Uterus (tissue), 4 donors: ENCODE data around the gene RBBP8NL. TPM values are rescaled to one million over a fixed set of nuclear protein-coding genes. Genes with fewer than 3 reads are reported as not detected.

ENCODE experiments used
- DNase-seq, 2 donors: peaks; one replicate each; pipeline ENCODE4 v3.0.0-alpha.2; 2019 to 2020
- H3K27ac ChIP-seq, 2 donors: fragments of 200-600 bp; sonication (generic); 1 replicate in 1 of 2; 2 replicates in 1 of 2; pipeline ENCODE4 v1.5.1; 2016 to 2018
- H3K27me3 ChIP-seq, 2 donors: fragments of 200-600 bp; sonication (generic); one replicate each; pipeline ENCODE4 v1.5.1; 2018 to 2019; ENCODE audit warnings: control low read depth in 1 of 2
- H3K36me3 ChIP-seq, 2 donors: fragments of 200-600 bp; sonication (generic); one replicate each; pipeline ENCODE4 v1.5.1; 2019; ENCODE audit warnings: control low read depth in 1 of 2
- H3K4me1 ChIP-seq, 2 donors: fragments of 200-600 bp; sonication (generic); one replicate each; pipeline ENCODE4 v1.5.1; 2018 to 2019; ENCODE audit warnings: control low read depth in 1 of 2
- H3K4me3 ChIP-seq, 2 donors: fragments of 200-600 bp; sonication (generic); 1 replicate in 1 of 2; 2 replicates in 1 of 2; pipeline ENCODE4 v1.5.1; 2018 to 2019; ENCODE audit warnings: mild to moderate bottlenecking in 1 of 2
- H3K9me3 ChIP-seq, 2 donors: fragments of 200-600 bp; sonication (generic); one replicate each; pipeline ENCODE4 v1.5.1; 2019; ENCODE audit warnings: control low read depth in 1 of 2
- POLR2A ChIP-seq, 2 donors: fragments of 450-650 bp; IDR thresholded peaks; one replicate each; pipeline ENCODE4 v1.6.1; 2016; ENCODE audit warnings: antibody characterized with exemption in 2 of 2, mild to moderate bottlenecking in 1 of 2, moderate library complexity in 1 of 2
- intact Hi-C: fragments of 100-400 bp; cut with DNase I; formaldehyde crosslinking; loops from one replicate; pipeline ENCODE4 v1.15.1; 2023; ENCODE audit warnings: low total_unique reads
- total RNA-seq, 4 donors: library from RNA; depleted of rRNA in 3 of 4; stranded (reverse); fragments of >200 nt in 3 of 4; gene quantifications; one replicate each; pipeline versions ENCODE4 v1.1.0 to v1.2.4, GENCODE V29; 2014 to 2023
- TF ChIP-seq, protein P1 (sequence below), 4 experiments: fragments of 200-600 bp in 2 of 4; fragments of 450-650 bp in 2 of 4; sonication (generic) in 2 of 4; IDR thresholded peaks; one replicate each; pipeline ENCODE4 v1.5.1; 2016 to 2019; ENCODE audit warnings: antibody characterized with exemption in 4 of 4, mild to moderate bottlenecking in 2 of 4, moderate library complexity in 1 of 4
- donor health status: DM: yes; HTN: yes; CAD: no.

Gene RBBP8NL
- total RNA-seq, 4 donors from 2014 or later = 0.35 TPM; not detected in 3

DNA sequence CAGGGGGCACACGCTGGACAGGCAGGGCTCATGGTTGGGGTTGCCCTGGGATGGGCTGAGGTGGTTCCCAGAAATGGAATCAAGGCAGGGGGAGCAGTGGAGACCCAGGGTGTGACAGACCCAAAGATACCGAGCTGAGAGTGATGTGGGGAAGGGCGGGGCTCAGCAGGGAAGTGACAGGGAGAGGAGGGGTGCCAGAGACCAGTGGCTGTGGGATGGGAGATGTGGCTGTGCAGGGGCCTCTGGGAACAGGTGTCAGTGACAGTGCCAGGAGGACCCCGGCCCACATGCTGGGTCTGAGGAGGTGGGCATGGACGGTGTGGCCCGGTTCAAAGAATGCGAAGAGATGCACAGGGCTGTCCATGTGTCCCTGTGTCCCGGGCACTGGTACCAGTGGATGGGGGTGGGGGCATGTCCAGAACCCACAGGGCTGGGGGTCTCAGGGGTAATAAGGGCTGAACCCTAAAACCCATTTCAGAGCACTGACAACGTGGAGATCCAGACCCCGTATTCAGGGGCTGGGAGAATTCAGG, 21.3 kb downstream of the RBBP8NL start:
- Histone ChIP-seq H3K4me3 (peak overlapping the region; percentile 45 to 65), H3K9me3 (no peaks in the 10 kb centered on the region), H3K27ac (peak overlapping the region in 1 of 2 donors; percentile 73), H3K4me1 (peaks cover 0 to 28% of the 10 kb centered on the region in 2 donors), H3K36me3 (no peaks in the 10 kb centered on the region), H3K27me3 (no peaks in the 10 kb centered on the region)
- no peak for DNase-seq
- intact Hi-C loops = loop anchor here (10.0 kb wide), 1 partner anchor 399 kb away; the partner anchor contains the start of gene OGFR
- TF ChIP-seq POLR2A (IDR thresholded peaks at IDR 0.05) = no peak
- TF ChIP-seq, protein P1, sequence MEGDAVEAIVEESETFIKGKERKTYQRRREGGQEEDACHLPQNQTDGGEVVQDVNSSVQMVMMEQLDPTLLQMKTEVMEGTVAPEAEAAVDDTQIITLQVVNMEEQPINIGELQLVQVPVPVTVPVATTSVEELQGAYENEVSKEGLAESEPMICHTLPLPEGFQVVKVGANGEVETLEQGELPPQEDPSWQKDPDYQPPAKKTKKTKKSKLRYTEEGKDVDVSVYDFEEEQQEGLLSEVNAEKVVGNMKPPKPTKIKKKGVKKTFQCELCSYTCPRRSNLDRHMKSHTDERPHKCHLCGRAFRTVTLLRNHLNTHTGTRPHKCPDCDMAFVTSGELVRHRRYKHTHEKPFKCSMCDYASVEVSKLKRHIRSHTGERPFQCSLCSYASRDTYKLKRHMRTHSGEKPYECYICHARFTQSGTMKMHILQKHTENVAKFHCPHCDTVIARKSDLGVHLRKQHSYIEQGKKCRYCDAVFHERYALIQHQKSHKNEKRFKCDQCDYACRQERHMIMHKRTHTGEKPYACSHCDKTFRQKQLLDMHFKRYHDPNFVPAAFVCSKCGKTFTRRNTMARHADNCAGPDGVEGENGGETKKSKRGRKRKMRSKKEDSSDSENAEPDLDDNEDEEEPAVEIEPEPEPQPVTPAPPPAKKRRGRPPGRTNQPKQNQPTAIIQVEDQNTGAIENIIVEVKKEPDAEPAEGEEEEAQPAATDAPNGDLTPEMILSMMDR (IDR thresholded peaks at IDR 0.05) = no peak

DNA sequence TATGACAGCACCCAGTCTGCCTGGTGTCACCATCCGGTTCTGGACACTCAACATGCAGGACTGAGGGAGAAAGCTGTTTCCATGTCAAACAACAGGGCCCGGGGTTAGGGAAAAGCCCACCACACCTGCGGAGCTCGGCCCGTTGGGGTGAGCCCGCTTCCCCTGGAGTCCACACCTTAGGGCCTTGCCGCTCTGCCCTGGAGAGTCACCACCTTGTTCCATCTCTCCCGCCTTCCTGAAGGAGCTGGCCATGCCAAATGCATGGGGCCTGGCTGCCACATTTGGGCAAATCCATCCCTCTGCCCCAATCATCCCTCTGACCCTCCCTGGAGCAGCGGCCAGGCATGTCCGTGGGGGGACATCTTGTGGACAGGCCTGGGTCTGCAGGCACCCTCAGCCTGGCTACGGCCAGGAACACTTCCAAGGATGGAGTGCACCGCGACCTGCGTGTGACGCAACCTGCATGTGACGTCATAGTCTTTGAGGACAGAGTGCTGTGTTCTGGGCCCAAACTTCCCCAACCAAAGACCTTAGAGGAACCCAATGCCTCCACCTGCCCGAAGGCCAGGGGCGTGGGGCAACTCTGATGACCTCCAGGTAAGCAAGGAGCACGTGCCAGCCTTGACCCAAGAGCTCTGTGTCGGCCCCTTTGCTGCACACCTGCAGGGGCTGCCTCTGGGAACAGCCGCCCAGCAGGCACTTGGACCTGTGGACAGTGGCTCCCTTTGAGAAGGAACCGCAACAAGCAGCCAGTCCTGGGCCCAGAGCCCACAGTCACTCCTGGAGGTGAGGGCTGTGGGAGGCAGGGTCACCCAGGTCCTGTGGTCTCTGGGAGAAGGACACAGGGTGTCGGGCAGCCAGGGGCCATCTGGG, 22.0 kb downstream of the RBBP8NL start:
- intact Hi-C loops = loop anchor here (10.0 kb wide), 1 partner anchor 399 kb away; the partner anchor contains the start of gene OGFR
- Histone ChIP-seq H3K9me3 (no peaks in the 10 kb centered on the region), H3K36me3 (no peaks in the 10 kb centered on the region), H3K27me3 (no peaks in the 10 kb centered on the region), H3K4me3 (no peak overlapping the region), H3K4me1 (peaks cover 0 to 26% of the 10 kb centered on the region in 2 donors), H3K27ac (peak overlapping the region; percentile 15 to 73)
- no peak for TF ChIP-seq POLR2A (IDR thresholded peaks at IDR 0.05)
- TF ChIP-seq, protein P1 (IDR thresholded peaks at IDR 0.05) = peak; percentile 30 to 78 (median 66)
- DNase-seq = peak; percentile 75 to 77

DNA sequence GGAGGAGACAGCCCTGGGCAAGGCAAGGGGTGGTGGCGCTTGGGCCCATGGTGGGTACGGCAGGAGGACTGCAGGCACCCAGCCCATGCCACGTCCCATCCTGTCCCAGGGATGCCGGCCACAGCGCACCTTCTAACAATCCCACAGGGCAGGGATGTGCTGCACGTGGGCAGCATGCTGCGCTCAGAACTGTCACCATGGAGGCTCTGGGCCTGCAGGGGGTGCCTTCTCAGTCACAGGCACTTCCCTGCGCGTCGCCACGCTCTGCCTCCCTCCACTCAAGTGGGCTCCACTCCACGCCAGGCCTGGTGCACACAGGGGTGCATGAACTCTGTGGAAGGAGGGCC, 22.6 kb downstream of the RBBP8NL start:
- peaks cover 0 to 20% of the 10 kb centered on the region in 2 donors for H3K4me1 ChIP-seq
- no peak for DNase-seq
- TF ChIP-seq, protein P1 (IDR thresholded peaks at IDR 0.05) = no peak
- no peak overlapping the region for H3K4me3 ChIP-seq
- no peak overlapping the region for H3K27ac ChIP-seq
- H3K36me3 ChIP-seq = no peaks in the 10 kb centered on the region
- no peaks in the 10 kb centered on the region for H3K27me3 ChIP-seq
- no peaks in the 10 kb centered on the region for H3K9me3 ChIP-seq
- intact Hi-C loops = loop anchor here (10.0 kb wide), 1 partner anchor 400 kb away; the partner anchor contains the start of gene OGFR

DNA sequence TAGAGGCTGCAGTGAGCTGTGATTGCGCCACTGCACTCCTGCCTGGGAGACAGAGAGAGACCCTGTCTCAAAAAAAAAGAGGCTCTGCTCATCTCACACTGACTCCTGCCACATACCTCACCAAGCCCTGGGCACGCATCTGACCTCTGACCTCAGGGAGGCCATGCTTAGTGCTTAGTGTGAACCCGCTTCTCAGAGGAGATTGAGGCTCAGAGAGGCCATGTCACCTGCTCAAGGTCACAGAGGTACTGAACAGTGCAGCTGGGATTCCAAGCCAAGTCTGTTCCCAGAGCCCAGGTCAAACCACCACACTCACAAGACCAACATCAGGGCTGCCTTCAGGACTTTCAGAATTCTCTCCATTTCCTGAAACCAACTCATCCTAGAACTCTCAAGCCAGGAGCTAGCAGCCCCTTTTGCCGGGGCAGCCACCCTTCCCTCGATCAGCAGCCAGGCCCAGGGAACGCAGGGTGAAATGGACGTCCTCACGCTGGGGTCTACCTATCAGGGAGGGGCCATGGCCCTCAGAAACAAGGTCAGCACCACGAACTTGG, 23.1 kb downstream of the RBBP8NL start:
- H3K36me3 ChIP-seq = no peaks in the 10 kb centered on the region
- intact Hi-C loops = loop anchor here (10.0 kb wide), 1 partner anchor 401 kb away; the partner anchor contains the start of gene OGFR
- TF ChIP-seq POLR2A (IDR thresholded peaks at IDR 0.05) = no peak
- TF ChIP-seq, protein P1 (IDR thresholded peaks at IDR 0.05) = no peak
- H3K27ac ChIP-seq = no peak overlapping the region
- no peaks in the 10 kb centered on the region for H3K9me3 ChIP-seq
- H3K4me3 ChIP-seq = no peak overlapping the region
- peaks cover 0 to 18% of the 10 kb centered on the region in 2 donors for H3K4me1 ChIP-seq
- H3K27me3 ChIP-seq = no peaks in the 10 kb centered on the region
- DNase-seq = no peak
